Right cardiac atrium (tissue), 5 donors: Measurements from ENCODE around the gene GABARAP. TPM values are rescaled to one million over a fixed set of nuclear protein-coding genes. Genes with fewer than 3 reads are reported as not detected.

Experiments used
- ATAC-seq, 2 donors: fragments of 200-7000 bp; cut with Tn5 transposase; one replicate each; pipeline versions ENCODE4 v1.8.0 to v1.9.1; 2020; ENCODE audit warnings: moderate library complexity in 2 of 2, mild to moderate bottlenecking in 1 of 2
- DNase-seq, 3 donors: peaks; one replicate each; pipeline ENCODE4 v3.0.0-alpha.2; 2020
- H3K27ac ChIP-seq: one replicate; pipeline ENCODE4 v1.5.1; 2013; ENCODE audit warnings: mild to moderate bottlenecking, low read length, control low read depth, moderate library complexity
- H3K27me3 ChIP-seq: one replicate; pipeline ENCODE4 v1.6.1; 2013; ENCODE audit not compliant: control insufficient read depth, insufficient read depth
- H3K4me1 ChIP-seq: one replicate; pipeline ENCODE4 v1.6.1; 2013; ENCODE audit warnings: low read length; ENCODE audit not compliant: control insufficient read depth, insufficient read depth
- H3K4me3 ChIP-seq: one replicate; pipeline ENCODE4 v1.5.1; 2013; ENCODE audit warnings: low read length, control low read depth
- H3K9me3 ChIP-seq: one replicate; pipeline ENCODE4 v1.6.1; 2013; ENCODE audit warnings: low read length; ENCODE audit not compliant: control insufficient read depth
- WGBS: extraction: QIAGEN DNeasy Blood & Tissue Kit; methylation state at CpG from one replicate; pipeline ENCODE4 v1.1.7; 2013; 5-methylcytosine and 5-hydroxymethylcytosine counted together
- intact Hi-C, 4 donors: fragments of 100-400 bp; cut with DNase I; formaldehyde crosslinking; loops; one replicate each; pipeline versions ENCODE4 v1.11.0 to v1.14.0; 2022 to 2023
- polyA plus RNA-seq: library from polyadenylated mRNA; stranded (reverse); fragments of 200-250 nt; gene quantifications from one replicate; pipeline ENCODE4 v1.2.3, GENCODE V29; 2013
- total RNA-seq, 4 donors: library from RNA; stranded (reverse); fragmentation: NEBNext Ultra II Directional; extraction: Animal tissue kit (Norgen Biotek cat#: 25700); gene quantifications; one replicate each; pipeline ENCODE4 v1.2.1, GENCODE V29; 2021
- donor health status: healthy with polysubstance abuse.
- donor health status: DM: no; HTN: yes; CAD: no.
- donor health status: DM: no; HTN: no; CAD: no.
- donor health status: DM: no; HTN: yes; CAD: no; lungs with severe emphysema.
- donor health status: DM: yes; HTN: yes; CAD: no.

Gene GABARAP
- total and polyA plus RNA-seq, 5 donors, result 492 to 741 (median 522) TPM

- peaks cover 3% of the 10 kb centered on the region for H3K4me1 ChIP-seq
- no peak overlapping the region for H3K27ac ChIP-seq
- no peak overlapping the region for H3K4me3 ChIP-seq
- H3K27me3 ChIP-seq, result no peaks in the 10 kb centered on the region
- DNase-seq (peak in 2 of 3 donors; percentile 34 to 41), ATAC-seq (no peak)
- intact Hi-C loops, result no loop called here
- H3K9me3 ChIP-seq, result no peaks in the 10 kb centered on the region
- 94% methylated on average over 19 of the region's 19 CpGs for WGBS
Observed at GRCh38 chr17:7229504-7229903, 12.7 kb downstream of the GABARAP start.

- intact Hi-C loops, result no loop called here
- no peaks in the 10 kb centered on the region for H3K9me3 ChIP-seq
- H3K27ac ChIP-seq, result no peak overlapping the region
- DNase-seq (peak in 2 of 3 donors; percentile 35 to 50), ATAC-seq (no peak)
- H3K4me3 ChIP-seq, result no peak overlapping the region
- no peaks in the 10 kb centered on the region for H3K27me3 ChIP-seq
- peaks cover 3% of the 10 kb centered on the region for H3K4me1 ChIP-seq
- WGBS, result 91% methylated on average over 14 of the region's 14 CpGs
Observed at GRCh38 chr17:7228920-7229319, 13.3 kb downstream of the GABARAP start.

- ATAC-seq (no peak), DNase-seq (peak in 1 of 3 donors; percentile 53)
- Histone ChIP-seq H3K27ac (no peak overlapping the region), H3K27me3 (no peaks in the 10 kb centered on the region), H3K4me3 (no peak overlapping the region), H3K9me3 (no peaks in the 10 kb centered on the region), H3K4me1 (no peaks in the 10 kb centered on the region)
- 91% methylated on average over 31 of the region's 31 CpGs for WGBS
- intact Hi-C loops, result no loop called here
Observed at GRCh38 chr17:7226721-7227710, 15.2 kb downstream of the GABARAP start.

- peak in 2 of 3 donors; percentile 60 to 63 for DNase-seq
- WGBS, result 76% methylated on average over 21 of the region's 21 CpGs
- H3K4me3 ChIP-seq, result no peak overlapping the region
- intact Hi-C loops, result no loop called here
- no peak overlapping the region for H3K27ac ChIP-seq
- peaks cover under 1% of the 10 kb centered on the region for H3K4me1 ChIP-seq
- H3K27me3 ChIP-seq, result no peaks in the 10 kb centered on the region
- ATAC-seq, result peak in 1 of 2 donors; percentile 4
- no peaks in the 10 kb centered on the region for H3K9me3 ChIP-seq
Observed at GRCh38 chr17:7225711-7226331, 16.4 kb downstream of the GABARAP start.

- intact Hi-C loops, result no loop called here
- Histone ChIP-seq H3K9me3 (no peaks in the 10 kb centered on the region), H3K4me1 (peaks cover 2% of the 10 kb centered on the region), H3K27ac (no peak overlapping the region), H3K4me3 (no peak overlapping the region), H3K27me3 (no peaks in the 10 kb centered on the region)
- WGBS, result 65% methylated on average over 15 of the region's 15 CpGs
- ATAC-seq (no peak), DNase-seq (peak in 1 of 3 donors; percentile 61)
Observed at GRCh38 chr17:7224661-7225111, 17.6 kb downstream of the GABARAP start.

GRCh38 chr17:7224110-7224509, 18.1 kb downstream of the GABARAP start:
- DNase-seq (peak in 2 of 3 donors; percentile 46 to 61), ATAC-seq (no peak)
- H3K9me3 ChIP-seq, result no peaks in the 10 kb centered on the region
- H3K27me3 ChIP-seq, result no peaks in the 10 kb centered on the region
- H3K4me1 ChIP-seq, result peaks cover 2% of the 10 kb centered on the region
- H3K27ac ChIP-seq, result no peak overlapping the region
- H3K4me3 ChIP-seq, result no peak overlapping the region
- 74% methylated on average over 10 of the region's 10 CpGs for WGBS
- intact Hi-C loops, result no loop called here

- DNase-seq (no peak), ATAC-seq (no peak)
- Histone ChIP-seq H3K9me3 (no peaks in the 10 kb centered on the region), H3K27ac (no peak overlapping the region), H3K27me3 (no peaks in the 10 kb centered on the region), H3K4me3 (no peak overlapping the region), H3K4me1 (peaks cover 2% of the 10 kb centered on the region)
- intact Hi-C loops, result no loop called here
- WGBS, result 77% methylated on average over 4 of the region's 4 CpGs
Observed at GRCh38 chr17:7223375-7223774, 18.9 kb downstream of the GABARAP start.

- peaks cover 2% of the 10 kb centered on the region for H3K4me1 ChIP-seq
- no peak overlapping the region for H3K27ac ChIP-seq
- no peaks in the 10 kb centered on the region for H3K27me3 ChIP-seq
- DNase-seq (peak in 1 of 3 donors; percentile 54), ATAC-seq (no peak)
- no peaks in the 10 kb centered on the region for H3K9me3 ChIP-seq
- 76% methylated on average over 7 of the region's 7 CpGs for whole genome bisulfite sequencing
- intact Hi-C loops, result no loop called here
- no peak overlapping the region for H3K4me3 ChIP-seq
Observed at GRCh38 chr17:7222972-7223292, 19.3 kb downstream of the GABARAP start.

- Histone ChIP-seq H3K4me3 (no peak overlapping the region), H3K27ac (no peak overlapping the region), H3K4me1 (peaks cover 2% of the 10 kb centered on the region), H3K9me3 (no peaks in the 10 kb centered on the region), H3K27me3 (no peaks in the 10 kb centered on the region)
- ATAC-seq (no peak), DNase-seq (peak in 2 of 3 donors; percentile 7 to 47)
- intact Hi-C loops, result no loop called here
- 77% methylated on average over 15 of the region's 15 CpGs for WGBS
Observed at GRCh38 chr17:7222093-7222971, 19.9 kb downstream of the GABARAP start.

- H3K9me3 ChIP-seq, result no peaks in the 10 kb centered on the region
- 72% methylated on average over 10 of the region's 10 CpGs for WGBS
- peak in 2 of 3 donors; percentile 8 to 53 for DNase-seq
- no peak overlapping the region for H3K27ac ChIP-seq
- H3K4me1 ChIP-seq, result peaks cover 2% of the 10 kb centered on the region
- H3K27me3 ChIP-seq, result no peaks in the 10 kb centered on the region
- H3K4me3 ChIP-seq, result no peak overlapping the region
- ATAC-seq, result no peak
- intact Hi-C loops, result no loop called here
Observed at GRCh38 chr17:7221278-7222092, 20.8 kb downstream of the GABARAP start.
